Activated B cell treated with CpG ODN at 0.5 μM for 24 hours (primary cell): ENCODE measurements around the gene E2F3. TPM values are rescaled to one million over a fixed set of nuclear protein-coding genes. Genes with fewer than 3 reads are reported as not detected.
"Not testable (repeated sequence)": the region's sequence is repeated elsewhere in the genome, so short reads cannot be mapped to it uniquely, and the experiment has no call there.

Source experiments
- ATAC-seq: fragments of 200-7000 bp; cut with Tn5 transposase; one replicate; pipeline ENCODE4 v1.10.0; 2021; ENCODE audit warnings: low read depth, mild to moderate bottlenecking, moderate library complexity
- CTCF ChIA-PET: fragments of 350-600 bp; sonication (Branson Sonifier 250); formaldehyde crosslinking; loops from one replicate; lab custom pipeline; 2021; ENCODE audit warnings: antibody characterized with exemption; lab: Charles Lee
- POLR2A ChIA-PET: fragments of 350-600 bp; sonication (Branson Sonifier 250); formaldehyde crosslinking; loops from one replicate; lab custom pipeline; 2021; ENCODE audit warnings: antibody characterized with exemption; lab: Charles Lee
- DNase-seq: peaks from one replicate; pipeline ENCODE4 v3.0.0; 2022
- H3K27ac Mint-ChIP-seq: one replicate; pipeline ENCODE4 v1.8.0; 2020; ENCODE audit warnings: mixed read lengths
- H3K27me3 Mint-ChIP-seq: one replicate; pipeline ENCODE4 v1.8.0; 2021; ENCODE audit warnings: mixed read lengths
- H3K36me3 Mint-ChIP-seq: one replicate; pipeline ENCODE4 v1.8.0; 2021; ENCODE audit warnings: low read depth, mixed read lengths
- H3K4me1 Mint-ChIP-seq: one replicate; pipeline ENCODE4 v1.8.0; 2021; ENCODE audit warnings: mixed read lengths
- H3K4me3 Mint-ChIP-seq: one replicate; pipeline ENCODE4 v1.8.0; 2020; ENCODE audit warnings: mild to moderate bottlenecking, mixed read lengths
- H3K9me3 Mint-ChIP-seq: one replicate; pipeline ENCODE4 v1.8.0; 2020; ENCODE audit warnings: mixed read lengths
- intact Hi-C: fragments of 100-400 bp; cut with micrococcal nuclease; formaldehyde crosslinking; loops from one replicate; pipeline ENCODE4 v1.15.1; 2024
- total RNA-seq: library from RNA; stranded (reverse); gene quantifications from 2 replicates; pipeline ENCODE4 v1.2.3, GENCODE V29; 2022
- TF ChIP-seq, protein P1 (sequence below): fragments of 200-600 bp; IDR thresholded peaks from one replicate; pipeline ENCODE4 v1.8.0; 2022; ENCODE audit warnings: antibody characterized with exemption, mild to moderate bottlenecking

E2F3 gene
- total RNA-seq, 1 donor from 2014 or later: 15.6 TPM

DNA sequence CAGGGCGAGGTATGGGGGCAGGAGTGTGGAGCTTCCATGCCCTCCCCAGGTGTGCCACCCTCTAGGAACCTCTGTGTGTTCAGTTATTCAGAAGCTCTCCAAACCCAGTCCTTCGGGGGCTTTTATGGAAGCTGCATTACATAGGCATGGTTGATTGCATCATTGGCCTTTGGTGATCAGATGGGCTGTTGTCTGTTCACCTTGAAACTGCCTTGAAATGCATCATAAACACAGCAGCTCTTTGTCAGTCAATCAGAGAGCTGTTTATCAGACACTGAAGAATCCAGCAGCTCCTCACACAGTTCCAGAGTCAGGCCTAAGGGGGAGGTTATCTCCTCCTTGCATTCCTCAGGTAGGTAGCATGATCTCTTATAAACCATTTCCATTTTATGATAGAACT is 62.4 kb downstream of the E2F3 start:
- DNase-seq (no peak), ATAC-seq (no peak)
- TF ChIP-seq, protein P1, sequence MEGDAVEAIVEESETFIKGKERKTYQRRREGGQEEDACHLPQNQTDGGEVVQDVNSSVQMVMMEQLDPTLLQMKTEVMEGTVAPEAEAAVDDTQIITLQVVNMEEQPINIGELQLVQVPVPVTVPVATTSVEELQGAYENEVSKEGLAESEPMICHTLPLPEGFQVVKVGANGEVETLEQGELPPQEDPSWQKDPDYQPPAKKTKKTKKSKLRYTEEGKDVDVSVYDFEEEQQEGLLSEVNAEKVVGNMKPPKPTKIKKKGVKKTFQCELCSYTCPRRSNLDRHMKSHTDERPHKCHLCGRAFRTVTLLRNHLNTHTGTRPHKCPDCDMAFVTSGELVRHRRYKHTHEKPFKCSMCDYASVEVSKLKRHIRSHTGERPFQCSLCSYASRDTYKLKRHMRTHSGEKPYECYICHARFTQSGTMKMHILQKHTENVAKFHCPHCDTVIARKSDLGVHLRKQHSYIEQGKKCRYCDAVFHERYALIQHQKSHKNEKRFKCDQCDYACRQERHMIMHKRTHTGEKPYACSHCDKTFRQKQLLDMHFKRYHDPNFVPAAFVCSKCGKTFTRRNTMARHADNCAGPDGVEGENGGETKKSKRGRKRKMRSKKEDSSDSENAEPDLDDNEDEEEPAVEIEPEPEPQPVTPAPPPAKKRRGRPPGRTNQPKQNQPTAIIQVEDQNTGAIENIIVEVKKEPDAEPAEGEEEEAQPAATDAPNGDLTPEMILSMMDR: no peak
- ChIA-PET POLR2A (no interaction called here), CTCF (interaction anchor here (1.4 kb wide), 1 partner anchor 59 kb away, joined by 4 read pairs; no protein-coding TSS in a partner anchor)
- H3K27ac Mint-ChIP-seq: no peak overlapping the region
- no peaks in the 10 kb centered on the region for H3K27me3 Mint-ChIP-seq
- peaks cover 25% of the 10 kb centered on the region for H3K4me1 Mint-ChIP-seq
- H3K9me3 Mint-ChIP-seq: peaks cover 2% of the 10 kb centered on the region
- no peak overlapping the region for H3K4me3 Mint-ChIP-seq
- intact Hi-C loops: loop anchor here (5.0 kb wide), 1 partner anchor 37 kb away; no protein-coding TSS in a partner anchor
- H3K36me3 Mint-ChIP-seq: peaks cover 10% of the 10 kb centered on the region

DNA sequence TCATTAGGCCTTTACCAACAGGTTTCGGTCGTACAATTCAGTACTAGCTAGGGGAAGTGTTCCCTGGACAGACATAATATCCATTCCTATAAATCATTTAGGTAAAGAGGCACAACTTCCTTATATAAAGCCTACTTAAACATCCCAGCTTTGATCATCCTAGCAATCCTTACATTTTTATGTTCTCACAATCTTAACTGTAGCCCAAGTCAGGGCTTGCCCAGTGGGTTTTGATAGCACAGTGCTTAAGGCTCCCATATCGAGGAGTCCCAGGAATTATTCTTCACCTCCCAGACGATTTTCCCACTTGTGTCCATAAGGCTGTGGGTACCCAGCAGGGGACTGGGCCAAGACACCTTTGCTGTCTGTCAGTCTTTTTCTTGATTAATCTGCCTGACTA is 63.2 kb downstream of the E2F3 start:
- intact Hi-C loops: loop anchor here (5.0 kb wide), 1 partner anchor 38 kb away; no protein-coding TSS in a partner anchor
- DNase-seq (no peak), ATAC-seq (no peak)
- TF ChIP-seq, protein P1: no peak
- Mint-ChIP-seq H3K27ac (no peak overlapping the region), H3K9me3 (peaks cover 2% of the 10 kb centered on the region), H3K36me3 (peaks cover 10% of the 10 kb centered on the region), H3K4me3 (no peak overlapping the region), H3K4me1 (peaks cover 25% of the 10 kb centered on the region), H3K27me3 (no peaks in the 10 kb centered on the region)
- CTCF ChIA-PET: interaction anchor here (1.4 kb wide), 1 partner anchor 60 kb away, joined by 4 read pairs; no protein-coding TSS in a partner anchor
- POLR2A ChIA-PET: no interaction called here

DNA sequence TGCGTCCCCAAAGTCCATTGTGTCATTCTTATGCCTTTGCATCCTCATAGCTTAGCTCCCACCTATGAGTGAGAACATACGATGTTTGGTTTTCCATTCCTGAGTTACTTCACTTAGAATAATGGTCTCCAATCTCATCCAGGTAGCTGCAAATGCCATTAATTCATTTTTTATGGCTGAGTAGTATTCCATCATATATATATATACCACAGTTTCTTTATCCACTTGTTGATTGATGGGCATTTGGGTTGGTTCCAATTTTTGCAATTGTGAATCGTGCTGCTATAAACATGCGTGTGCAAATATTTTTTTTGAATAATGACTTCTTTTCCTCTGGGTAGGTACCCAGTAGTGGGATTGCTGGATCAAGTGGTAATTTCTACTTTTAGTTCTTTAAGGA is 63.9 kb downstream of the E2F3 start:
- H3K27ac Mint-ChIP-seq, H3K36me3 Mint-ChIP-seq, ATAC-seq, POLR2A ChIA-PET, H3K27me3 Mint-ChIP-seq, H3K9me3 Mint-ChIP-seq, CTCF ChIA-PET, H3K4me3 Mint-ChIP-seq, DNase-seq: not testable (repeated sequence)
- H3K4me1 Mint-ChIP-seq: peaks cover 25% of the 10 kb centered on the region
- intact Hi-C loops: loop anchor here (1.0 kb wide), 1 partner anchor 61 kb away; no protein-coding TSS in a partner anchor

DNA sequence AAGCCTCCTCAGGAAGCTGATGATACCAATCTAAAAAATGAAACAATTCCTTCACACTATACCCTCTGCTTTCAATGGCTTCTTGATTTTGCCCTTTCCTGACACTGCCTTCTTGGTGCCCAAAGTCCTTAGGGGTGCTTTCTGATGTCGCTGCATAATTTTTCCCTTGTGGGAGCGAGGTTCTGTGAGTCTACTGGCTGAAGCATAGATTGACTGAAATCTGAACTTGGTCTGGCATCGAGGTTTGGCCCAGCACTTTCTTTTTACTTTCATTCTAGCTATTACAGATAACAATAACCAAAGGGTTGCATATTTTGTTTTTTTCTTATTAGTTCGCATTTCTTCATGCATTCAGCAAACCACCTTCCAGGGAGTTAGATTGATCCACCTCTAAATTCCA is 65.8 kb downstream of the E2F3 start:
- no peak for DNase-seq
- ChIA-PET CTCF (interaction anchor here (1.0 kb wide), 1 partner anchor 341 kb away, joined by 3 read pairs; no protein-coding TSS in a partner anchor), POLR2A (no interaction called here)
- Mint-ChIP-seq H3K4me3 (no peak overlapping the region), H3K36me3 (peaks cover 10% of the 10 kb centered on the region), H3K27me3 (no peaks in the 10 kb centered on the region), H3K9me3 (peaks cover 2% of the 10 kb centered on the region), H3K27ac (no peak overlapping the region), H3K4me1 (peaks cover 25% of the 10 kb centered on the region)
- no peak for ATAC-seq
- TF ChIP-seq, protein P1: no peak
- intact Hi-C loops: no loop called here

DNA sequence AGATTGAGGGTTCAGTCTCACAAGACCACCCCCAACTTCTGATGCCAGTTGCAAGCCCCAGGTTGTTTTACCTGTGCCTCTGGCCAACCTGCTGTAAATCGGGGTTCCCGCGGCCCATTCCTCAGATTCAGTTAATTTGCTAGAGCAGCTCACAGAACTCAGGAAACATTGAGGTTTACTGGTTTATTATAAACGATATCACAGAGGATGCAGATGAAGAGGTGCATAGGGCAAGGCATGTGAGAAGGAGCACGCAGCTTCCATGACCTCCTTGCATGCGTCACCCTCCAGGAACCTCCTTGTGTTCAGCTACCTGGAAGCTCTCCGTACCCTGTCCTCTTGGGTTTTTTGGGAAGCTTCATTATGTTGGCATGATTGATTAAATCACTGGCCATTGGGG is 66.5 kb downstream of the E2F3 start:
- POLR2A ChIA-PET: no interaction called here
- CTCF ChIA-PET: interaction anchor here (1.0 kb wide), 1 partner anchor 341 kb away, joined by 3 read pairs; no protein-coding TSS in a partner anchor
- Mint-ChIP-seq H3K36me3 (peaks cover 10% of the 10 kb centered on the region), H3K4me1 (peaks cover 24% of the 10 kb centered on the region), H3K27ac (no peak overlapping the region), H3K4me3 (no peak overlapping the region), H3K27me3 (no peaks in the 10 kb centered on the region), H3K9me3 (peaks cover 2% of the 10 kb centered on the region)
- no peak for ATAC-seq
- no peak for DNase-seq
- TF ChIP-seq, protein P1: no peak
- intact Hi-C loops: no loop called here
